Activated CD8-positive, alpha-beta memory T cell treated with anti-CD3 and anti-CD28 coated beads, Interleukin-2, amount 50 U/mL, for 48 hours (primary cell): ENCODE results near the gene SGTB.
"Not testable (repeated sequence)": the region's sequence is repeated elsewhere in the genome, so short reads cannot be mapped to it uniquely, and the experiment has no call there.

Experiments
- DNase-seq: peaks from one replicate; pipeline ENCODE4 v3.0.0-alpha.2; 2020

SGTB gene

DNA sequence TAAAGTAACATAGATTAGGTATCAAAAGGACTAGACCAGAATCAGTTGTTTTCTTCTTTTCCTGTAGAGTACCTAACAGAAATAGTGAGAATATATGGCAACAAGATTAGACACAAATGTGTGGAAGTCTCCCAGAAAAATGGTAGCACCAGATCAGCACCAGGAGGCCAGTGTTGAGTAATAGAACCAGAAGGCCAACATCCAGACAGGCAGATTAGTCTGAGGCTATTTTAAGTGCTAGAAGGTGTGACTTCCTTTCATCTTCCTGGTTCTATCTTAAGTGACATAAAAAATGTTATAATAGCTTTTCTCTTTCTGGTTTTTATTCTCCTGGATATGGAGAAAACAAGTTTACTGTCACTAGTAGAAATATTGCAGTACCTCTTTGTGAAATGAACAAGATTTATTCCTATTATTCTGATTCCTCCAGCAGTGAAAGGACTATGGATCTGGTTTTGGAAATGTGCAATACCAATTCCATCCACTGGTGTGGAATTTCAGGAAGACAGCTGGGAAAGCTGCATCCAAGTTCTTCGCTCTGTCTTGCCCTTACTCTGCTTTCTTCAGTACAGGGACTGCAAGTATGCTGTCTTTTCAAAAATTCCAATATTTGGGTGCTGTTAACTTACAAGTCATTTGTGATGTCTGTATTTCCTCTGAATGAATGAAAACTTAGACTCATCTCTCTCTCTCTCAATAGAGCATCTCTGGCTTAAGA is 57.9 kb downstream of the SGTB start:
- DNase-seq = no peak

DNA sequence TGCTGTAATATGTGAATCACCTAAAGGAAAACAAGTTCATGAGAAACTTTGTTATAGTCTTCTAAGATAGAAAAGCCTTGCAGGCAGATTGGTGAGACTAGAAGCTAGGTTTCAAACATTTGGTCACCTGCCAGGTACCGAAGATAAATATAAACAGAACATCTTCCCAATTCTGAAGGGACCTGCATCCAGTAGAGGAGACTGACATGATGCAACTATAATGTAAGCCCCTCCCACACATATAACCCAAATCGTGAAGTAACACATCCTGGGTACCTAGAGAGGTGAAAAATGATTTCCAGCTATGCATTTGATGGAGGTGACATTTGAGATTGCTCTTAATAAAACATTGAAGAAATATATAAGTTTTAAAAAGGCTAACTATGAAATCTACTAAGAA is 67.2 kb downstream of the SGTB start:
- DNase-seq = no peak

DNA sequence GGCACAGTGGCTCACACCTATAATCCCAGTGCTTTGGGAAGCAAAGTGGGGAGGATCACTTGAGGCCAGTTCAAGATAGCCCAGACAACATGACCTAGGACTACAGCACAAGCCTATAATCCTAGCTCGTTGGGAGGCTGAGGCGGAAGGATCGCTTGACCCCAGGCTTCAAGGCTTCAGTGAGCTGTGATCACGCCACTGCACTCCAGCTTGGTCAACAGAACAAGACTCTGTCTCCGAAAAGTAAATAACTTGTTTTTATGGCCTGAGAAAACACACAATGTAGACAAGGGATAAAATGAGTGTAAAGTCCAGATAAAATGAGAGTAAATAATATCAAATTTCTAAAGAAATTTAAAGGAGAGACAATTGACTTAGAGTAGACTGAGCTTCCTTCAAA is 70.8 kb downstream of the SGTB start:
- DNase-seq = no peak

DNA sequence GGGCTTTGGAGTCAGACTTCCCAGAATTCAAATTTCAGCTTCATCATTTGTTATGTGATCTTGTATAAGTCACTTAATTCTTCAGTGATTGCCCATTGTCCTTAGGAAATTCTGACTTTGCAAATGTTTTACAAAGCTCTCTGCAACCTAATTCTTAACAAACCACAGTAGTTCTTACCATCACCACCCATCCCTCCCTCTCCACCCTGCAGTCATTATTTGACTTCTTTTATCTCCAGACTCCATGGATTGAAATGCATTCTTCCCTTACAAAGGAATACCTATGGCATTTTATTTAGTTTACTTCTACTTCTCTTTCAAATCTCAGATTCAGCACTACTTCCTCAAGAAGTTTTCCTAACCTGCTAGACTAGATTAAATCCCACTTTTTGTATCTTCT is 74.0 kb downstream of the SGTB start:
- no peak for DNase-seq

DNA sequence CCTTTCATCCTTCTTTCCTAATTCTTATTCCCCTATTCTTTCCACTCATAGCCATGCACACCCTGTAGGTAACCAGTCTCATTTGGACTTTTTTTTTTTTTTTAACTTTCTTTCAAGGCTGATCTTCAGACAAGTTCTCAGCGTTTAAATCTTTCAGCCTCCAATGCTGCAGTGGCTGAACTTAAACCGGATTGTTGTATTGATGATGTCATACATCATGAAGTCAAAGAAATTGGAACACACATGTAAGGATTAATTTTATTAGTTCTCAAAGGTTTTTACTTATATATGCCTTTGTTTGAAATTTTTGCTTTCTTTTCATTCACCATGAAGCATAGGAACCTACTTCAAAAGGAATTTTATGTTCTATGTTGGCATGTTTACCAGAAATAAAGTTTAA is 75.0 kb downstream of the SGTB start:
- no peak for DNase-seq

DNA sequence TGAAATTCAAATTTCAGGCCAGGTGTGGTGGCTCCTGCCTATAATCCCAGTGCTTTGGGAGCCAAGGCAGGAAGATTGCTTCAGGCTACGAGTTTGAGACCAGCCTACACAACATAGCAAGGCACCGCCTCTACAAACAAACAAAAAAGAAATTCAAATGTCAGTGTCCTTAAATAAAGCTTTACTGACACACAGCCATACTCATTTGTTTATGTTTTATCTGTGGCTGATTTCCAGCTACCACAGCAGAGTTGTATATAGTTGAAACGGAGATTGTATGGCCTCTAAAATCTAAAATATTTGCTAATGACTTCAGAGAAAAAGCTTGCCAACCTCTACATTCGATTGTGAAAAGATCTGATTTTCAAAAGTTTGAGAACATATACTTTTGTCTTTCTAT is 81.7 kb downstream of the SGTB start:
- DNase-seq = no peak

DNA sequence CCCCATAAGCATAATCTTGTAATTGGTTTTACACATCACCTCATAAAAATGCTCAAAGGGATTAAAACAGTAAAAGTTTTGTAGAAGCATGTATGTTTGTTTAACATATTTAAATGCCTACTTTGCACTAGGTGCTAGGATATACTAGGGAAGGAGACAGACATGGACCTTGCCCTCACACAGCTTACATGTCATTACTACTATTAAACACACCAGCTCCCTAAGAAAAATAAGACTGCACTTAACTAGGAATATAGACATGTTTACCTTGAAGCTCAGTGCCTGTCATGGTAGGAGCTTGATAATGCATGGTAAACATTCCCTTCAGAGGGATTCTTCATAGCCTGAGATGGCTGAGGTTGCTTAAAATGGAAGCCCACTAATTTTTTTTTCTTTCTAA is 90.9 kb downstream of the SGTB start:
- DNase-seq = no peak

DNA sequence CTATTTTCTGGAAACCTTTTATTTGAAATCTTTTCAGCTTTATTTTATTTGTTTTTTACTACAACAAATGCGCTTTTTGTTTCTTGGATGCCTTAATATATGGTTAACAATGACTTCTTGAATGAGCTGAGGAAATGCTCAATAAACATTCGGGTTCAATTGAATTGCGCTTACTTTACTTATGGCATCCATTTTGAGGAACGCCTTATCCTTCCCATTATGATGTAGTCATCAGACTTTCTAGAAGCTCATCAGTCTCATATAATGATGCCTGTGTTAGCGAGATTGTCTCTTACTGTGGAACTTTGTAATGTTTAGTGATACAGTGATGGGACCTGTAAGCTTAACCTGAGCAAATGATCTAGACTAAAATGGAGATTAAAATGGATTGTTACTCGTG is 96.2 kb downstream of the SGTB start:
- DNase-seq = no peak

DNA sequence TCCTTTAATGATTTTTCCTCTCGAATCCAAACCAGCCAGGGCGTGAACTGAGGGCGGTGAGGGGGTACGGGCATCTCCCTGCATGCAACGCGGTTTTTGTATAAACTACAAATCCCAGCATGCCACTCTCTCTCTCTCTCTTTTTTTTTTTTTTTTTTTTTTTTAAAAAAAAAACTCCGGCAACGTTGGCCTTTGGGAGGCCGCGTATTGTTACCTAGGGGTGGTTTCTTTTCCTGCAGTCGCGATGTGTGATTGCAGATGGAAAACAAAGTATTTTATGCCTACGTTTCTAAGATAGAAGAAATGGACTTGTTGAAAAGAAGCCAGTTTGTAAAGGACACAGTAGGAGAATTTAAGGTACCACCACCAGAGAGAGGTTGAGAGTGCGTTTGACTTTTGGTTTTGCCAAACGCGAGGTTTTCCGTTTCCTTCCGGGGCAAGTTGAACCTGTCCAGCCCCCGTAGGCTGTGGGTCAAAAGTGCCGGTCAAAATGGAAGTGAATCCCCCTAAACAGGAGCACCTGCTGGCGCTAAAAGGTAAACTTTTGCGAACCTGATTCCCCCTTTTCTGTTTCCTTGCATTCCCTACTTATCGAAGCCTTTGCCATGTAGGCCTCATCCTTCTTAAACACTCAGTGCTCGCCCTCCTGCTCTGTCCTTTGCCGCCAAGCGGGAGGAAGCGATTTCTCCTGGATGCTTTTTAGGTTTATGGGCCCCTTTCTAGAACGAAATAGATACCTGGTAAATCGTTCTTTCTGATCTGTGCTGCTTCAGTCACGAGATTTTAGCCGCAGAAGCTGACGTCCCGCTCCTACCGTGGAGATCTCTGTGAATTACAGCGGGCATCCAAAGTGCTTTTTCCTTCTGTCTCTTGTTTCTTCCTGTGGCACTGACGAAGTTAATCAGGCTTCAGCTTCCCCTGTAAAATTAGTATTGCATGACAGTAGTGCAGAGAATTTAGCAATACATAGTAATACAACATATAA is 97.0 kb downstream of the SGTB start, which contains the start of the genes SHLD3 and TRAPPC13:
Gene SHLD3, plus strand, starts transcription at position 457 of the 985 bp plus-strand sequence. CDS start 4,561 bp downstream, outside the sequence.
Gene TRAPPC13, plus strand, starts transcription at position 457 of the 985 bp plus-strand sequence. Its CDS starts 34 bp downstream, at position 491.
- DNase-seq = peak; percentile 83

DNA sequence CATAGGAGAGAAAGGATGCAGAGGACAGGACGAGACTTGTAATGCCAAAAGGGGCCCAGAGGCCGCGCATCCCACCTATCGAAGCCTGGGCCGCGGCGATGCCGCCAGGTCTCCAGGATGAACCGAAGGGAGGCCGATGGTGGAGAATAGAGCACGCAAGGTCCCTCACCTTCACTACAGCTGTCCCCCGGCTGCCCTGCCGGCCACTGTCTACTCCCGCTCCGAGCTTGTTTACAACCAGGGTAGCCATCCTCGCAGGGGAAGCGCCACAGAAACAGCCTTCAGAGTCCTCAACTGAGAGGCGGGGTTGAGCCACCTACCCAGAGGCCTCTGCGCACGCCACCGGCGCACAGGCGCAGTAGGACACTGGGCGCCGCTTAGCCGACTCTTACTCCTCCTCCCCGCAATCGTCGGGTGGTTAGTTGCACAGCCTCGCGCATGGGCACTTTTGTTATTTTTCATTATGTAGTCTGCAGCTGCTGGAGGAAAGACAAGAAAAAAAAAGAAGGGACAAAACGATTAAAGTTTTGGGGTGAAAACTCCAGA is 97.8 kb downstream of the SGTB start, which contains the start of gene TRIM23:
Gene TRIM23, minus strand, starts transcription at position 309 of the 546 bp plus-strand sequence. Its CDS starts 59 bp downstream, at position 250.
- peak; percentile 91 for DNase-seq

DNA sequence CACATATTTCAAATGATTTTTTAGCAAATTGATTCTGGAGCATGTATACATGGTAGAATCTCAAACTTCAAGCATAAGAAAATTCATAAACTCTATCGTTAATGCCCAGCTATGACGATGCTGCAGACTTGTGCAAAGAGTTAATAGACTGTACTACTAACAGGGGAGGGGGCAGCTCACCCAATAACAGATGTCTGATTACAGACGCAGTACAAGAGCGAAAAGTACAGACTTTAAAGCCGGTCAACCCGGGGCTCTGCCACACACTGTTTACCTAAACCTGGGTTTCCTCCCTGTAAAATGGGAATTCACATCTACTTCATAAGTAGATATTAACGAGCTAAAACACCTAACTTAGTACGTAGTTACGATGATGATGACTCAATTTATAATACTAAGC is 98.4 kb downstream of the SGTB start:
- no peak for DNase-seq

DNA sequence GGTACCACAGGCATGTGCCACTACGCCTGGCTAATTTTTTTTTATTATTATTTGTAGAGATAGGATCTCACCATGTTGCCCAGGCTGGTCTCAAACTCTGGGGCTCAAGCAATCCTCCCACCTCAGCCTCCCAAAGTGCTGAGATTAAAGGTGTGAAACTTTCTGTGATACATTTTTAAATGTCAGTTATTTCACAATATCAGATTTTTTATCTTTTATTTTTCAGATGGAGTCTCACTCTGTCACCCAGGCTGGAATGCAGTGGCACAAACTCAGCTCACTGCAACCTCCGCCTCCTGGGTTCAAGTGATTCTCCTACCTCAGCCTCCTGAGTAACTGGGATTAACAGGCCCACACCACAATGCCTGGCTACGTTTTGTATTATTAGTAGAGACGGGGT is 99.9 kb downstream of the SGTB start:
- not testable (repeated sequence) for DNase-seq

DNA sequence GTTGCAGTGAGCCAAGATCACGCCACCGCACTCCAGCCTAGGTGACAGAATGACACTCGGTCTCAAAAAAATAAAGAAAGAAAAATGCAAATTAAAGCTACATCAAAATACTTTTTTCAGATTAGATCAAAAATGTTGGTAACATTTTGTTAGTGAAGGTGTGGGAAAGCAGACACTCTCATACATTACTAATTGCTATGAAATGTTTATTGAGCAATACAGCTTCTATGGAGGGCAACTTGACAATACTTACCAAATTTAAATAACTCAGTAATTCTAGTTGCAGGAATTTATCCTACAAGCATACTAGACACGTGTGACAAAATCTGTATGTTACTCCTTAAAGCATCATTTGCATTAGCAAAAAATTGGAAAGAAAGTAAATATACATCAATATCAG is 101.9 kb downstream of the SGTB start:
- no peak for DNase-seq
